Smooth muscle cell (in vitro differentiated cells): ENCODE results near the gene DNAJC6. TPM values are rescaled to one million over a fixed set of nuclear protein-coding genes. Genes with fewer than 3 reads are reported as not detected.

Experiments used
- DNase-seq: peaks from one replicate; lab custom pipeline; 2025; ENCODE audit not compliant: unreplicated experiment; lab: John Stamatoyannopoulos, UW
- H2AFZ ChIP-seq: fragments of 200-600 bp; sonication (generic); 2 replicates; pipeline ENCODE4 v1.6.0; 2016; ENCODE audit warnings: antibody characterized with exemption, low read depth, mild to moderate bottlenecking
- H3F3A ChIP-seq: fragments of 200-600 bp; sonication (generic); 2 replicates; pipeline ENCODE4 v1.6.0; 2017; ENCODE audit warnings: antibody characterized with exemption, low read depth
- H3K27ac ChIP-seq: fragments of 200-600 bp; sonication (generic); 2 replicates; pipeline ENCODE4 v1.5.1; 2016; ENCODE audit warnings: low read depth, mild to moderate bottlenecking
- H3K27me3 ChIP-seq: fragments of 200-600 bp; sonication (generic); 2 replicates; pipeline ENCODE4 v1.6.1; 2016; ENCODE audit warnings: low read depth, mild to moderate bottlenecking
- H3K36me3 ChIP-seq: fragments of 200-600 bp; sonication (generic); 2 replicates; pipeline ENCODE4 v1.5.1; 2016; ENCODE audit warnings: low read depth
- H3K4me1 ChIP-seq: fragments of 200-600 bp; sonication (generic); 2 replicates; pipeline ENCODE4 v1.5.1; 2016; ENCODE audit warnings: low read depth
- H3K4me2 ChIP-seq: fragments of 200-600 bp; sonication (generic); 2 replicates; pipeline ENCODE4 v1.6.0; 2016; ENCODE audit warnings: mild to moderate bottlenecking
- H3K4me3 ChIP-seq: fragments of 200-600 bp; sonication (generic); 2 replicates; pipeline ENCODE4 v1.5.1; 2016; ENCODE audit warnings: mild to moderate bottlenecking
- H3K79me2 ChIP-seq: fragments of 200-600 bp; sonication (generic); 2 replicates; pipeline ENCODE4 v1.6.0; 2016; ENCODE audit warnings: low read depth, mild to moderate bottlenecking
- H3K9ac ChIP-seq: fragments of 200-600 bp; sonication (generic); 2 replicates; pipeline ENCODE4 v1.6.0; 2016; ENCODE audit warnings: low read depth
- H3K9me3 ChIP-seq: fragments of 200-600 bp; sonication (generic); replicated peaks from 2 replicates; pipeline ENCODE4 v1.5.1; 2016; ENCODE audit warnings: low read depth
- H4K20me1 ChIP-seq: fragments of 200-600 bp; sonication (generic); 2 replicates; pipeline ENCODE4 v1.6.0; 2016; ENCODE audit warnings: low read depth
- WGBS: methylation state at CpG from one replicate; pipeline ENCODE4 v1.1.7; 2016; ENCODE audit warnings: low lambda C conversion rate; 5-methylcytosine and 5-hydroxymethylcytosine counted together
- polyA plus RNA-seq: library from polyadenylated mRNA; unstranded; fragments of >200 nt; fragmentation: Nextera tagmentation; extraction: Ambion mirVana; gene quantifications from 2 replicates; pipeline ENCODE4 v1.2.1, GENCODE V29; 2016
- total RNA-seq: library from RNA; depleted of rRNA; stranded (reverse); fragments of >200 nt; gene quantifications from 2 replicates; pipeline ENCODE4 v1.2.3, GENCODE V29; 2014
- TF ChIP-seq, protein P1 (sequence below): fragments of 200-600 bp; sonication (generic); IDR thresholded peaks from 2 replicates; pipeline ENCODE4 v1.5.1; 2017; ENCODE audit warnings: borderline replicate concordance, mild to moderate bottlenecking, antibody characterized with exemption; ENCODE audit not compliant: insufficient read depth, poor library complexity, severe bottlenecking

The DNAJC6 gene
- total and polyA plus RNA-seq, 2 experiments from 2014 or later: 0.70 to 7.8 TPM

DNA sequence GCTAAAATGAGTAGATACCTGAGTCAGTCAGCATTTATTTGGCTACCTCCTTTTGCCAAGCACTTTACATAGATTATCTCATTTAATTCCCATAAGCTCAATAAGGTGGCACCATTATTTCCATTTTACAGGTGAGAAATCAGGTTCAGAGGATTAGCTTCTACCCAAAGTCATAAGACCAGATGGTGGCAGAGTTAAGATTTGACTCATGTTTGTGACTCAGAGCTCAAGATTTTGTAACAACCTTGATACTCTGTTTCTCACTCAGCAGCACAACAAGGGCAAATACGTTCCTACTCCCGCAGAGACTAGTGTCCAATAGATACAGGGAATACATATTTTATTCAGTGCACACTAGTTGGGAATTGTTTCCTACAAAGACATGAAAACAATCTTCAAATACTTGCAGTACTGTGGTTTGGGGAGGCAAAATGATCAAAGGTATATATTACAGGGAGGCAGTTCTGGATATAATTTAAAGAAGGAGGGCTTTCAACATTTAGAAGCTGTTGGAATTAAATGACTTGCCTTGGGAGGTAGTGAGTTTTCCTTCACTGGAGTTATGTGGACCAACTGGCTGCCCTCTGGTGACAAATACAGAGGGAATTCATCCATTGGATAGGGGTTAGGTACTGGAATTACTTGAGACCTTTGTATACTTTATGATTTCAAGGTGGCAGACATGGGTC is 114.7 kb downstream of the DNAJC6 start:
- no peak for DNase-seq
- H3K79me2 ChIP-seq: peaks cover 53% of the 10 kb centered on the region
- H3K27me3 ChIP-seq: no peaks in the 10 kb centered on the region
- peaks cover 12% of the 10 kb centered on the region for H3F3A ChIP-seq
- H3K4me1 ChIP-seq: peaks cover 11% of the 10 kb centered on the region
- H3K9me3 ChIP-seq: no peaks in the 10 kb centered on the region
- H4K20me1 ChIP-seq: peaks cover 46% of the 10 kb centered on the region
- H3K4me2 ChIP-seq: peak overlapping the region; percentile 23
- no peak overlapping the region for H2AFZ ChIP-seq
- TF ChIP-seq, protein P1, sequence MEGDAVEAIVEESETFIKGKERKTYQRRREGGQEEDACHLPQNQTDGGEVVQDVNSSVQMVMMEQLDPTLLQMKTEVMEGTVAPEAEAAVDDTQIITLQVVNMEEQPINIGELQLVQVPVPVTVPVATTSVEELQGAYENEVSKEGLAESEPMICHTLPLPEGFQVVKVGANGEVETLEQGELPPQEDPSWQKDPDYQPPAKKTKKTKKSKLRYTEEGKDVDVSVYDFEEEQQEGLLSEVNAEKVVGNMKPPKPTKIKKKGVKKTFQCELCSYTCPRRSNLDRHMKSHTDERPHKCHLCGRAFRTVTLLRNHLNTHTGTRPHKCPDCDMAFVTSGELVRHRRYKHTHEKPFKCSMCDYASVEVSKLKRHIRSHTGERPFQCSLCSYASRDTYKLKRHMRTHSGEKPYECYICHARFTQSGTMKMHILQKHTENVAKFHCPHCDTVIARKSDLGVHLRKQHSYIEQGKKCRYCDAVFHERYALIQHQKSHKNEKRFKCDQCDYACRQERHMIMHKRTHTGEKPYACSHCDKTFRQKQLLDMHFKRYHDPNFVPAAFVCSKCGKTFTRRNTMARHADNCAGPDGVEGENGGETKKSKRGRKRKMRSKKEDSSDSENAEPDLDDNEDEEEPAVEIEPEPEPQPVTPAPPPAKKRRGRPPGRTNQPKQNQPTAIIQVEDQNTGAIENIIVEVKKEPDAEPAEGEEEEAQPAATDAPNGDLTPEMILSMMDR: no peak
- peak overlapping the region; percentile 52 for H3K9ac ChIP-seq
- no peaks in the 10 kb centered on the region for H3K36me3 ChIP-seq
- WGBS: 46% methylated on average over 2 of the region's 2 CpGs
- no peak overlapping the region for H3K4me3 ChIP-seq
- peak overlapping the region; percentile 97 for H3K27ac ChIP-seq

- Histone ChIP-seq H3K27me3 (no peaks in the 10 kb centered on the region), H2AFZ (no peak overlapping the region), H3K4me3 (no peak overlapping the region), H3K36me3 (no peaks in the 10 kb centered on the region), H3K27ac (peak overlapping the region; percentile 97), H3K79me2 (peaks cover 53% of the 10 kb centered on the region), H3K4me2 (peak overlapping the region; percentile 23), H3K9me3 (no peaks in the 10 kb centered on the region), H3K9ac (peak overlapping the region; percentile 52), H3K4me1 (peaks cover 11% of the 10 kb centered on the region), H4K20me1 (peaks cover 46% of the 10 kb centered on the region), H3F3A (peaks cover 15% of the 10 kb centered on the region)
- no peak for DNase-seq
- TF ChIP-seq, protein P1: no peak
- 59% methylated on average over 1 of the region's 1 CpG for WGBS
Observed at GRCh38 chr1:65424573-65424889, 115.2 kb downstream of the DNAJC6 start.

DNA sequence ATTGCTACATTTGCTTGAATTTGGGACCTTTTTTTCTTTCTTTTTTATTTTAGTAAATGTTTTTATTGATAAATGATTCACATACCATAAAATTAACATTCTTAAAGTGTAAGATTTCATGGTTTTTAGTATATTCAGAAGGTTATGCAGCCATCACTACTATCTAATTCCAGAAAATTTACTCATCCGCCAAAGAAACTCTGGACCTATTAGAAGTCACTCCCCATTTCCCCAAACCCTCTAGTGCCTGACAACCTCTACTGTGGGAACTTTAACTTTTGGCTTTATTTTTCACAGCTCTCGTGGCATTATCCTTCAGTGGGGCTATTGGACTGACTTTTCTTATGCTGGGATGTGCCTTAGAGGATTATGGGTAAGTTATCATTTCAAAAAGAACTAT is 115.7 kb downstream of the DNAJC6 start:
- H3K9ac ChIP-seq: peak overlapping the region; percentile 52
- H4K20me1 ChIP-seq: peaks cover 46% of the 10 kb centered on the region
- 94% methylated on average over 2 of the region's 2 CpGs for WGBS
- H3K4me1 ChIP-seq: peaks cover 16% of the 10 kb centered on the region
- H3F3A ChIP-seq: peaks cover 11% of the 10 kb centered on the region
- no peak for DNase-seq
- TF ChIP-seq, protein P1: no peak
- H3K36me3 ChIP-seq: no peaks in the 10 kb centered on the region
- H3K79me2 ChIP-seq: peaks cover 53% of the 10 kb centered on the region
- H3K4me3 ChIP-seq: no peak overlapping the region
- no peaks in the 10 kb centered on the region for H3K27me3 ChIP-seq
- H3K9me3 ChIP-seq: no peaks in the 10 kb centered on the region
- peak overlapping the region; percentile 97 for H3K27ac ChIP-seq
- H3K4me2 ChIP-seq: no peak overlapping the region
- H2AFZ ChIP-seq: no peak overlapping the region

GRCh38 chr1:65425697-65426096 is 116.4 kb downstream of the DNAJC6 start:
- H3K79me2 ChIP-seq: peaks cover 53% of the 10 kb centered on the region
- peaks cover 20% of the 10 kb centered on the region for H3K4me1 ChIP-seq
- no peaks in the 10 kb centered on the region for H3K9me3 ChIP-seq
- no peak overlapping the region for H3K9ac ChIP-seq
- peaks cover 12% of the 10 kb centered on the region for H3F3A ChIP-seq
- no peak overlapping the region for H3K4me2 ChIP-seq
- no peaks in the 10 kb centered on the region for H3K36me3 ChIP-seq
- TF ChIP-seq, protein P1: no peak
- no peak overlapping the region for H2AFZ ChIP-seq
- 82% methylated on average over 3 of the region's 3 CpGs for WGBS
- peaks cover 47% of the 10 kb centered on the region for H4K20me1 ChIP-seq
- H3K27me3 ChIP-seq: no peaks in the 10 kb centered on the region
- no peak overlapping the region for H3K4me3 ChIP-seq
- H3K27ac ChIP-seq: peak overlapping the region; percentile 97
- DNase-seq: no peak
